Skeletal muscle cell (primary cell): ENCODE data around the gene UGT8.
A peak's percentile ranks its signal among the peaks of the same experiment; 100 is the strongest.
"Not testable (repeated sequence)": the region's sequence is repeated elsewhere in the genome, so short reads cannot be mapped to it uniquely, and the experiment has no call there.

Source experiments
- DNase-seq: peaks from one replicate; pipeline ENCODE4 v3.0.0-alpha.2; 2010; ENCODE audit warnings: low read depth
- H3K4me3 ChIP-seq: 2 replicates; pipeline ENCODE4 v1.5.1; 2011; ENCODE audit warnings: low read depth, mild to moderate bottlenecking, control low read depth, low read length, moderate library complexity

Gene UGT8

DNA sequence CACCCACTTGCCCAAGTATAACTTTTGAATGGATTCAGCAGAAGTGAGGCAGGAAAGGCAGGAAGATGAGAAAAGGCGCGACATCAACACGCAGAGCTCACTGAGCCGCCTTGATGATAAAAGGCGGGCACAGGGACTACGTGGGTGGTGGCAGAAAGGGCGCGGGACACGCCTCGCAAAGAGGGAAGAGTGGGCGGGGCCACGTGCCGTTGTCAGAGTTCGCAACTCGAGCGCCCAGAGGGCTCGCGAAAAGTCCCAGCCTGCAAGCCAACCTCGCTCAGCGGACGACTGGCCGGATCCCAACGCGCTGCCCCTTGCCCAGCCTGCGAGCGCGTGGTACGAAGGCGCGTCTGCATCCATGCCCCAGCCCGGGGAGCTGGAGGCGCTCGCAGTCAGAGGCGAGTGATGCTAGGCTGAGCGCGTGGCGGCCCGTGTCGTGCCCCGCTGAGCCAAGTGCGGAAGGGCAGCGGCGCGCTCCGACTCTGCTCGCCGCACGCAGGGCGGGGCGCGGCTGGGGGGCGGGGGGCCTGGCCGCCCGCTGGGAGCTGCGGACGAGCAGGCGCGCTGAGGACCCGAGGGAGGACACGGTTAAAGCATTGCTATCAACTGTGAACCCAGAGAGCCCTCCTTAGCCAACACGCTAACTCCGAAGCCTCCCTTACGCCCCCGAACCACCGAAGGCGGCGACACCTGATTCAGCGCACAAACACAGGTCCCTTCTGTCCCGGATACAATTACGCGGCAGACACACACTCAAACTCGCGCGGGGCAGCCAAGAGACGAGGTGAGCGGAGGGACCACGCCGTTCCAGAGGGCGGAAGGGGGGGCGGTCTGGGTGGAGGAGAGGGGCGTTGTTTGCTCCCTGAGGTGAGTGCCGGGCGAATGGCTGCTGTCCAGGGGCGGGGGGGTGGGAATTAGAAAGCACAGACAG lies at the start of gene UGT8:
UGT8 (plus strand) TSS at position 617 of the 931 bp plus-strand sequence. CDS start 24,074 bp downstream, outside the sequence.
- H3K4me3 ChIP-seq = peak within 1 kb of the TSS; percentile 51
- DNase-seq = no peak

DNA sequence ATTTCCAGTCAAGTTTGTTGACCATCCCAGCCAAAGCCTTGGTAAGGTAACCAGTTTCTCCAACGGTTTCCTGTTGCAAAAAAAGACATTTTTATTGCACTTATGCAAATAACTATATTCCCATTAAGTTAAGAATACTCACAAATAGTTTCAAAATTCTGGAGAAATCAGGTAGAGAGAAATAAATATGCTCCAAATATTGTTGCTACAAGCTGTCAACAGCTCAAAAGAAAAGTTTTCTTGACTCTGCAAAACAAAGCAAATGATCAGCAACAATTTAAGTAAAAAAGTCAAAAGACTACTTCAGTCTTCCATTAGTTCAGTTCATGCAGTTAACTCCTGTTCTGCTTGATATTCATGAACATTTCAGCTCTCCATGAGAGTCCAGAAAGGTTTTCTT lies 49.0 kb upstream of the UGT8 start:
- no peak overlapping the region for H3K4me3 ChIP-seq
- DNase-seq = no peak

- H3K4me3 ChIP-seq = no peak overlapping the region
Measured at GRCh38 chr4:114558446-114559020, 40.1 kb upstream of the UGT8 start.

GRCh38 chr4:114561590-114561989 lies 37.0 kb upstream of the UGT8 start:
- no peak for DNase-seq

More at GRCh38 chr4:114558446-114559020, 40.1 kb upstream of the UGT8 start:
- no peak for DNase-seq

DNA sequence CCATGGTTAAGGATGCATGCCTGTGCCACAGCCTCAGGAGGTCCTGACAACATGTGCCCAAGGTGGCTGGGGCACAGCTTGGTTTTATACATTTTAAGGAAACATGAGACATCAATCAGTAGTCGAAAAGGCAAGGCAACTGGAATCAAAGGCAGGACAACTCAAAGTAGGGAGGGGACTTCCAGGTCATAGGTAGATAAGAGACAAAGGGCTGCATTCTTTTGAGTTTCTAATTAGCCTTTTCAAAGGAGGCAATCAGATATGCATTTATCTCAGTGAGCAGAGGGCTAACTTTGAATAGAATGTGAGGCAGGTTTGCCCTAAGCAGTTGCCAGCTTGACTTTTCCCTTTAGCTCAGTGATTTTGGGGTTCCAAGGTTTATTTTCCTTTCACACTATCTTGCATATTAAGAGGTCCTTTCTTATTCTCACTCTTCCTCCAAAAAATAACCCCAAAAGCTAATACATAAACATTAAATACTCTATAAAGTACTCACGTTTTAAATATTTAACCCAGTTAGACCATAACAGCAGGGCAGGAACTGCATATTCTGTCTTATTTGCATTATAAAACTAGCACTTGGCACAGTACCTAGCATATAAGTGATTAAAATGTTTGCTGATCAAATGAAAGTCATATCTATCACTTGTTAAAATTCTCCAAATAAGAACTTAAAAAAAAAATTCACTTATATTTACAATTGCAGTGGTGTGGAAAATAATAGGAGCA lies 36.3 kb upstream of the UGT8 start:
- H3K4me3 ChIP-seq = no peak overlapping the region
- no peak for DNase-seq

More at GRCh38 chr4:114561590-114561989, 37.0 kb upstream of the UGT8 start:
- no peak overlapping the region for H3K4me3 ChIP-seq

DNA sequence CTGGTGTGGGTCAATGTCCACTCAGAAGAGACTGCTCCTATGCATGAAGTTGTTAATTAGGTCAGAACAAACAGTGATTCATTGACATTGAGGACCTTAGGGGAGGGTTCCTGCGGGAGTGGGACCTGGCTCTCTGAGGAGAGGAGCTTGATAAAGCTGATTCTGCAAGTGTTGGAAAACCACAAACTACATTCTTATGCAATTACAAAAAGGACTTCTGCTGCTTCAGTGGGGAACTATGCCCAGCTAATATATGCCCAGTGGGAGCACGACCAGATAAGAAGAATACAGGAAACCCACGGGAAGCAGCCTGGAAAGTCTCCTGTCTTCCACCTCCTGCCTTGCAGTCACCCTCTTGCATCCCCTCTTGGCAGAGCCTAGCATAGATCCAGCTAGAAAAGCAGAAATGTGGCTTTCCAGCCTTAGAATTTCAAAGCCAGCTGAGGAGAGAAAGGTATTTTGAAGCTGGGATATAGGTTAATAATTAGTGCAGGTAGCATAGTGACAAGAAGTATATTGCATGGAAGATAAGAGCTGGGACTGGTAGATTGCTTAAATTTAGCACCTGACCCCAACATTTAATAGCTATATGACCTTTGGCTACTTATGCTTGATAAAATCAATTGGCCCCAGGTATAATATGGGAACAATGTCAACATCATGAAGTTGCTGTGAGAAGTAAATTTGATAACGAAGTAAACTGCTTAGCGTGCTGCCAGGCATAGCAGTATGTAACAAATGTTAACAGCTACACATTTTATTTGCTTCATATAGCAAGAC lies 34.9 kb upstream of the UGT8 start:
- no peak overlapping the region for H3K4me3 ChIP-seq
- DNase-seq = peak; percentile 1

DNA sequence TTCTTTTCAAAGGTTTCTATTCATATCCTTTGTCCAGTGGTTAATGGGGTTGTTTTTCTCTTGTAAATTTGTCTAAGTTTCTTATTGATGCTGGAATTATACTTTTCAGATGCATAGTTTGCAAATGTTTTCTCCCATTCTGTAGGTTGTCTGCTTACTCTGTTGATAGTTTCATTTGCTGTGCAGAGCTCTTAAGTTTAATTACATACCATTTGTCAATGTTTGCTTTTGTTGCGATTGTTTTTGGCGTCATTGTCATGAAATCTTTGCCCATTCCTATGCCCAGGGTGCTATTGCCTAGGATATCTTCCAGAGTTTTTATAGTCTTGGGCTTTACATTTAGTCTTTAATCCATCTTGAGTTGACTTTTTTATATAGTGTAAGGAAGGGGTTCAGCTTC lies 21.2 kb upstream of the UGT8 start:
- DNase-seq = no peak
- H3K4me3 ChIP-seq = no peak overlapping the region

GRCh38 chr4:114582621-114583020 lies 16.0 kb upstream of the UGT8 start:
- DNase-seq = no peak
- no peak overlapping the region for H3K4me3 ChIP-seq

DNA sequence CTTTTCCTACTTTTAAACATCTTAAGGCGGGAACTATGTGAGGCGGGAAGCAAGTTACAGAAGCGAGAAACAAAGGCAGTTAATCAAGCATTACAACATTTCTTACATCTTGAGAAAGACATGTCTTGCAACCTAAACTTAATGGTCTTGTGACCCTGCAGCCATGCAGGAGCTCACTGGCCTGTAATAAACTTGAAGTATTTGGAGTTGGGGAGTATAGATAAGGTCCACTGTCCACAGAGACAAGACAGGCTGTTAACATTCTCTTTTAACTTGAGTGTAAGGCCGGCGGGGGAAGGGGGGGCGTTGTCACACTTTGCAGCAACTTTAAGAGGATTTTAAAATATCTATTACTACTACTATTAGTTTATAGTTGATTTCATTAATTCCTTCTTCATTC lies 10.3 kb upstream of the UGT8 start:
- no peak for DNase-seq
- H3K4me3 ChIP-seq = no peak overlapping the region

DNA sequence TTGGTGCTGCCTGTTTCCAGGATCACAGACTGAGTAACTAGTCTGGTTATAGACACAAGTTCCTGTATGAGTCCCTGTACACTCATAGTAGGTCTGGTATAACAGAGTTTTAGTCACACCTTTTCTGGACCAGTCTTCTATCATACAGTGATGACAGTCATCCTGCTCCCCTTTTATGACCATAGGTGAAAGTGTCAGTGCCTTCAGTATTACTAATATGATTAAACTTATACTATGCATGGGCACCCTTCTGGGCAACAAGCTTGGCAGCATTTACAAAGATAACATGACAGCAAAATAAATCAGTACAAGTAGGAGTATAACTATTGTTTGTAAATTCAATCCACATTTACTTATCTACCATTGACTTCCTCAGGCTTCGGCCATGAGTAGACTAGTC lies 8.2 kb upstream of the UGT8 start:
- not testable (repeated sequence) for H3K4me3 ChIP-seq, DNase-seq

DNA sequence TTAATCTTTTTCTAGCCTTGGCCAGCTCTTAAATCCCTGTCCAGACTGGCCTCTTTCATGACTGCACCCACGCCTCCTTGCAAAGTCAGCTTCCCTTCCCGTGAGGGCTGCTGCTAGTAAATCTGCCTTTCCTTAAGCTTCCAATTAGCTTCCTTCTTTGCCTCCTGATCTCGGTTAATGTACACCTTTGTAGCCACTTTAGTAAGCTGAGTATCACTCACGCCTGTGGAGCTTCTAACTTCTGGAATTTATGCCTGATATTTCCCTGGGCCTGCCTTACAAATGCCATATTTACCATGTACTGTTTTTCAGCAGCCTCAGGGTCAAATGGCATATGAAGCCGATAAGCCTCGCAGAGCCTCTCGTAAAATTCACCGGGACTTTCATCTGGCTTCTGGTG lies 5.1 kb upstream of the UGT8 start:
- no peak overlapping the region for H3K4me3 ChIP-seq
- DNase-seq = no peak

- no peak overlapping the region for H3K4me3 ChIP-seq
- no peak for DNase-seq
Measured at GRCh38 chr4:114595207-114595606, 3.4 kb upstream of the UGT8 start.

GRCh38 chr4:114595921-114596320 lies 2.7 kb upstream of the UGT8 start:
- no peak overlapping the region for H3K4me3 ChIP-seq
- DNase-seq = no peak

- H3K4me3 ChIP-seq = no peak overlapping the region
- DNase-seq = no peak
Measured at GRCh38 chr4:114597410-114598115, 1.0 kb upstream of the UGT8 start.

DNA sequence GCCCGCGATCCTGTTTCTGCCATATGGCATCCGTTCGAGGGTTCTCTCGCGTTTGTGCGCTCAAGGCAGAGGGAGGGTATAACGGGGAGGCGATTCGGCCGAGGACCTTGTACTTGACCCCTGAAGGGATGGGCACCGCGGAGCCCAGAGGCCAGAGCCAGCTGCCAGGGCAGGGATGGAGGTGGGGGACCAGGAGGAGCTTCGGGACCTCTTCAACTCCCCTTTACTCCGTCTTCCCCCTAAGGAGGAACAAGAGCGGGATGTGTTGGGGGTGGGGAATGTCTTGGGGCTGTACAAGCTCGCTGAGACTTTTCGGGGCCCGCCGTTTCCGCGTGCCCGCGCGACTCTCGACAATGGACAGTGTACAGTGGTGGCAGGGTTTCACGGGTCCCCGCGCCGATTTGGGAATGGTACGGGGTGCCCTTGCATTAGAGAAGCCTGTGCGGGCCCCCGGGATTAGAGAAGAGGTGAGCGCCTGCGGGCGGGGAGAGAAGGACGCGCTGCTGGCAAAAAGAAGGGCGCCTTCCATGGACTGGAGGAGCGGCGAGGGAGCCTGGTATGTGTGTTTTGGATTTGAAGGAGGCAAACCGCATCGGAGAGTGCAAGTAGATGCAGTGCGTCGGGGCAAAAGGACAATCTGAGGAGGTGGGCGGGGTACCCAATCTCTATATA lies 760 bp downstream of the UGT8 start:
- H3K4me3 ChIP-seq = peak overlapping the region; percentile 51
- no peak for DNase-seq

GRCh38 chr4:114599903-114600552 lies 1.4 kb downstream of the UGT8 start:
- no peak for DNase-seq
- H3K4me3 ChIP-seq = peak overlapping the region; percentile 51

DNA sequence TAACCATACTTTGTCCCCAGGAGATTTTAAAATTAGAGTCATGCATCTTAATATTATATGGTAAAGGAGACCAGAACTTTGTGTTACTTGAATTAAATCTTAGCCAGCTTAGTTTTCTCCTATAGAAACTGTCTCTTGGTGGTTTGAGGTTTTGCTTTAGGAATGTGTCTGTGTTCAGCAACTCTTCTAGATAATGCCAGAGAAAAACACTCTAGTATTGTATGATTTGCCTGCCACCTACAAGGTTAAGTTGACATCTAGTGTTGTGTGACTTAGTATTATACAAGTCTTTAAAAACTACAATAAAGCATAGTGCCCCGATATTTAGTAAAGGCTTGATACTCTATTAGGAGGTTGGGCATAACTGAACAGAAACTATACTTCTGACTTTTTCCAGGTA lies 2.1 kb downstream of the UGT8 start:
- DNase-seq = no peak
- no peak overlapping the region for H3K4me3 ChIP-seq
